ENCODE results near the gene NHLRC1. TPM values are rescaled to one million over a fixed set of nuclear protein-coding genes. Genes with fewer than 3 reads are reported as not detected.
"Not testable (repeated sequence)": the region's sequence is repeated elsewhere in the genome, so short reads cannot be mapped to it uniquely, and the experiment has no call there.

The NHLRC1 gene
- 2.9 TPM for total RNA-seq

DNA sequence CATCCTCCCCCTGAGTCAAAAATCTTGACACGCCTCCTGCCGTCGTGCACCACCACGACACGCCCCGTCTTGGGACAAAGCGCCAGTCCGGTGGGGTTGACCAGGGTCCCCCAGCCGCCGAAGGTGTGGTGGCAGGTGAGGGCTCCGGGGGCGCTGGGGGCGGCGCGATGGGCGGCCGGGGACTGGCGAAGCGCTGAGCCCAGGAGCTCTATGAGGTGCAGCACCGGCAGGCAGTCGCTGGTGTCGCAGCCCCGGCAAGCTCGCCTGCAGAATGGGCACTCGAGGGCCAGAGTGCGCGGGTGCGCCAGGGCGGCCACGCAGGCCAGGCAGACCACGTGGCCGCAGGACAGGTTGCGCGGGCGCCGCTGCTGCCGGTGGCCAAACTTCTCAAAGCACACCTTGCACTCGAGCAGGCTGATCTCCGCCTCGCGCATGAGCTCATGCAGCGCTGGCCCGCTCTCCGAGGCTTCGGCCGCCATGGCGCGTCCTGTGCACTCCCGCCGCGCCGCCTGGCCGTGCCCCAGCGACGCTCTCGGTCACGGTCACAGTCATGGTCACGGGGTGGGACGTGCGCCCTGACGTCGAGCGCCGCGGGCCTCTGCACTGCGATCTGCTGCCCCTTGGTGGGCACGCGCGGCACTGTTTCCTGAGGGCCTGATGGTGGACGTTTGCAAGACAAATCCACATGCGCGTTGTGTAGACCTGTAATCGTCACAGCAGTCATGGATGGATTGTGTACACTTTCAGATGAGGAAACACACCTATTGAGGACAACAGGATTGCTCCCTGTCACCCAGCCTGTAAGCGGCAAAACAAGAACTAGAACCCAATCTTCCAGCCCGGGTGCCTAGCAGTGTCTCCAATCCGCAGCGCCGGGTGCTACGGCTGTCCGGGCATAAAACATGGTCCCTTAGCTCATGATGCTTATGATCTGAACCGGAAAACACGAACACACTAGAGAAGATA, at the start of gene NHLRC1:
TSS of gene NHLRC1 (minus strand) at position 550 of the 966 bp plus-strand sequence. CDS start at position 479, 71 bp downstream.
- no peak for FAIRE-seq
- peak; percentile 80 to 82 for DNase-seq (ENCODE audit: low spot score in 2 of 2)

DNA sequence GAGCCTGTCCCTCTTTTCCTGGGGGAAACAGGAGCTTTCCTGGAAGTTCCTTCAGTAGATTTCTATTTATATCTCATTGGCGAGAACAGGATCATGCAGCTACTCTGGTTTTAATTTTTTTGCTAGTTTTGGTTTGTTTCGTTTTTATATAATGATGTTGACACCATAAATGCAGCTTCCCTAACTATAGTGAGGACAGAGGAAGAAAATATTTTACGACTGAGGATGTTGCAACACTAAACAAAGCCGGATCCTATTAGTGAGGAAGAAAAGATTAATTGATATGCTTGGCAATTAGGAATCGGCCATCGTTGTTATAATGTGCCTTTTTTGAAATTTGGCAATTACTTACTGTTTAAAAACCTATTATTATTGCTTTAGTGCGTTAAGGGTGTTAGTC, 49.4 kb upstream of the NHLRC1 start:
- FAIRE-seq = no peak
- no peak for DNase-seq (ENCODE audit: low spot score in 2 of 2)

DNA sequence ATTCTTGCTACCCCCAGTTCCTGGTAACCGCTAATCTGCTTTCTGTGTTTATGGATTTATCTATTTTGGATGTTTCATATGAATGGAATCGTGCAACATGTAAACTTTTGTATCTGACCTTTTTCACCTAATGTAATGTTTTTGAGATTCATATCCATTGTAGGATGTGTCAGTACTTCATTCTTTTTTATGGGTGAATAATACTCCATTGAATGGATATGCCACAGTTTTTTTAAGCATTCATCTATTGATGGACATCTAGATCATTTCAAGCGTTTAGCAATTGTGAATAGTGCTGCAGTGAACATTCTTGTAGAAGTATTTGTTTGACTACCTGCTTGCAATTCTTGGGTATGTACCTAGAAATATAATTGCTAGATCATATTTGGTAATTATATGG, 45.8 kb upstream of the NHLRC1 start:
- no peak for FAIRE-seq
- no peak for DNase-seq (ENCODE audit: low spot score in 2 of 2)

DNA sequence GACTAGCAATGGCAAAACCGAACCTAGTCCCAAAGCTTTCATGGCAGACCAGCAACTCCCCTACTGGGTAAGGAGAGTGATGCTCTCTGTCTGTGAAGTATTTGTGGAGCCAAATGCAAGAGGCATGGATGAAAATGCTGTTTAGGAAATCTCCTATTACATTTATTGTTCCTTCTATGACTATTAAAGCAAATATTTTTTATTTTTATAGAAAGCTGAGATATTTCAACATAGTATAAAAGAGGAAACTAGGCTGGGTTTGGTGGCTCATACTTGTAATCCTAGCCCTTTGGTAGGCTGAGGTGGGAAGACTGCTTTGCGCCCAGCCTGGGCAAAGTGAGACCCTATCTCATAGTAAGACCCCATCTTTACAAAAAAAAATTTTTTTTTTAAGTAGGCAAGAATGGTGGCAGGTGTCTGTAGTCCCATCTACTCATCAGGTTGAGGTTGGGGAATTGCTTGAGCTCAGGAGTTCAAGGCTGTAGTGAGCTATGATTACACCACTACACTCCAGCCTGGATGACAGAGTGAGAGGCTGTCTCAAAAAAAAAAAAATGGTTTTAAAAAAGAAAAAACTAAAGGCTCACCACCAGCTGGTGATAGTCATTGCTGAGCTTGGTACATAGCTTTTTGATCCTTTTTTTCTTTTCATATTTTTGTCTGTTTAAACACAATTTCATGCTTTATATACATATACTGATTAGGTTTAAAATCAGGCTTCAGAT, 44.0 kb upstream of the NHLRC1 start:
- FAIRE-seq (no peak), DNase-seq (ENCODE audit: low spot score in 2 of 2) (no peak)

DNA sequence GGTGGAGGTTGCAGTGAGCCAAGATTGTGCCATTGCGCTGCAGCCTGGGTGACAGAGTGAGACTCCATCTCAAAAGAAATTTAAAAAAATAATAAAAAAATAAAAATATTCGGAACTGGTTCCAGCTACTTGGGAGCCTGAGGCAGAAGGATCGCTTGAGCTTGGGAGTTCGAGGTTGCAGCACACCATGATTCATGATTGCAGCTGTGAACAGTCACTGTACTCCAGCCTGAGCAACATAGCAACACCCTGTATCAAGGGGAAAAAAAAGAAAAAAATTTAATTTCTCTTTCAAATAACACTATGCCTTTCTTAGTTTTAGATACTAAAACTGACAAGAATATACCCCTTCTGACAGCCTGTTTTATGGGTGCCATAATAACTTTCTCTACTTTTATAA, 43.3 kb upstream of the NHLRC1 start:
- DNase-seq (ENCODE audit: low spot score in 2 of 2) = no peak
- no peak for FAIRE-seq

DNA sequence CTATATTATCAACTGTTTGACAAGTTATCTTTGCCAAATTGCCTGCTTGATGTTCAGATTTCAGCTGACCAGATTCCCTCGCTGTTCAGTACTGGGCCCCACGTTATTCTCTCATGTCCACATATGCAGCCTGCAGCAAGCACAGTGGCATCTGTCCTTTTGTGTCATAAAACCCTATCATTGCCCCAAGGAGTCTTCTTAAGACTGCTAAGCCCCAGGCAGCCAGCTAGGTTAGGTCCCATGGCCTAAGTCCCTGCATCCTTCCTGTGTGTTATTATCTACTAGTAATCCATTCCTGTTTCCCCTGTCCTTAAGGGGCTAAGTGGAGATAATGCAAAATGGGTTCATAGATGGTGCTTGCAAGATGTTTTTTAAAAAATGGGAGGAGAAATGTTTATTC, 39.9 kb upstream of the NHLRC1 start:
- DNase-seq (ENCODE audit: low spot score in 2 of 2) = no peak
- no peak for FAIRE-seq

DNA sequence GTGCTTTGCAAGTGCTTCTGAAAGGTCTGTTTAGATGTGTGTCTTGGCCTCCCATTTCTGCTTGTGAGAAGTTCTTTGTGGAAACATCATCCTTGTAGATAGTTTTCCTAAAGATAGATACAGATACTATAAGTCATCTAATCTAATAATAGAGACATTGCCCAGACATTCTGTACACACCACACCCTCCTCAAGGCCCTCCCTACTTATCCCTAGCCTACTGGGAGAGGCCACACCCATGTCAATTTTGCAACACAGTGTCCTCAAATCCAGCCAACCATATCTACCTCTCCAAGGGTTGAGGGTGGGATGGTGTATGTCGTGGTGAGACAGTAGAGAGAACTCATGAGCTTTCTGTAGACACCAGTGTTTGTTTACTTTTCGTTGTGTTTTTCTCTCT, 39.0 kb upstream of the NHLRC1 start:
- no peak for DNase-seq (ENCODE audit: low spot score in 2 of 2)
- FAIRE-seq = no peak

DNA sequence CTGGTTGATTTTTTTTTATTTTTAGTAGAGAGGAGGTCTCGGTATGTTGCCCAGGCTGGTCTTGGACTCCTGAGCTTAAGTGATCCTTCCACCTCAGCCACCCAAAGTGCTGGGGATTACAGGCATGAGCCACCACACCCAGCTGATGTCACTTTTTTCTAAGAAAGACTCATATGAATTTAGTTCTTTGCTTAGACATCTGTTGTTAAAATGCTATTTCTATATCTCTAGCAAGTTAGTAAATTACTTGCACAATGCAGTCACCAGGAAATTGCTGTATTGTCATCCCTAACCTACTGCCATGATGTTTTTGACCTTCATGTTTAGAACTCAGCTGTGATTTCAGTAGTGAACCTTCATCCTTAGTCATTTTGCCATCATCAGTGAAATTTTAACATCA, 38.4 kb upstream of the NHLRC1 start:
- FAIRE-seq = no peak
- DNase-seq (ENCODE audit: low spot score in 2 of 2) = no peak

DNA sequence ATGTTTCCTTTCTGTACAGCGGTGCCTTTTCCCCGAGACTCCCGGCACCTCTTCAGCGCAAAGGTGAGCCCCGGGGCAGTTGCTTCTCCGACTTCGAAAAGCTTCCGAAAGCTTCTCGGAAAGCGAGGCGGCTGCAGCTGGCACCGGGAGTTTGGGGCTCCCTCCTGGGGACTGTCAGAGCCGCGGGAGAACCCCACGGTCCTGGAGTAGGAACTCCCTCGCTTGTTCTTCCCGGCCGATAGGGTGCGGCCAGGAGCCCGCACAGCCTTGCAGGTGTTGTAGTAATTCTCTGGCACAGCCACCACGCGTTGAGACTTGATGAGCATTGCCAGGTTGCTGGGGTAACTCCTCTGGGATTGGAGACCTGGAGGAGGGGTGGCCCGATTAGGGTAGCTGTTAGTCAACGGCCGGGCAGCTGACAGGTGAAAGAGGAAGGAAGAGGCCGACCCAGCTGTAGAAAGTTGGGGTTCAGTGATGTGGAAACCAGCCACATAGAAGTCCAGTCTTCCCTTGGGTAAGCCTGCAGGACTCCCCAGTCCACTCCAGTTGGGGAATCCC, 33.5 kb upstream of the NHLRC1 start:
- DNase-seq (ENCODE audit: low spot score in 2 of 2) = peak in 1 of 2 donors; percentile 26
- no peak for FAIRE-seq

DNA sequence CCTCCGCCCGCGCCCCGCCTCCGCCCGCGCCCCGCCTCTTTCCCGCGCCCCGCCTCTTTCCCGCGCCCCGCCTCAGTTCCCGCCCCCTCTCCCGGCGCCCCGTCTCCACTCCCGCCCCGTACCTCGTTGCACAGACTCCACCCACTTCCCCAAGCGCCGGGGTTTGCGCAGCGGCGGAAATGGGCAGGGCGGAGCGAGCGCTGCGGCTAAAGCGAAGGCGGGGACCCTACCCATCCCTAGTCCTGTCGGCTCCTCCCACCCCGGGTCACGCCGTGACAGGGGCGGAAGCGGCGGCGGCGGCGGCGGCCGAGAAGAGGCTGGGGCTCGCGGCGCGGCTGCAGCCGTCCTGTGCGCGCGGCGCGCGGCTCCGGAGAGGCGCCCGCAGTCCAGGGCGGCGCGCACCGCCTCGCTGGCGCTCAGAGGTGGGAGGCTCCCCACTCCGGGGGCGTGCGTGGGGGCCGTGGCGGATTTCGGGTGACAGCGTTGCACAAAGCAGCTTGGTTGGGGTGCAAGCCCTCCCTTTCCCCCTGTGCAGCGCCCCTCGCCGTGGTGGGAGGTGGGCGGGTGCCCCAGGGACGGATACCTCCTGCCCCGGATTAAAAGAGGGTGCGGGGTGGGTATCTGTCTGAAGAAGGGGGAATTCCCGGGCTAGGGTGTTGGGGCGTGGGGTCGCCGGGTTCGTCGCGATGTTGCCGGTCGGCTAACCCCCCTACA, 32.8 kb upstream of the NHLRC1 start, which contains the start of gene KDM1B:
TSS of gene KDM1B (plus strand) at position 273 of the 714 bp plus-strand sequence. CDS start 4,474 bp downstream, outside the sequence.
- DNase-seq (ENCODE audit: low spot score in 2 of 2) (peak; percentile 98 to 99), FAIRE-seq (no peak)

DNA sequence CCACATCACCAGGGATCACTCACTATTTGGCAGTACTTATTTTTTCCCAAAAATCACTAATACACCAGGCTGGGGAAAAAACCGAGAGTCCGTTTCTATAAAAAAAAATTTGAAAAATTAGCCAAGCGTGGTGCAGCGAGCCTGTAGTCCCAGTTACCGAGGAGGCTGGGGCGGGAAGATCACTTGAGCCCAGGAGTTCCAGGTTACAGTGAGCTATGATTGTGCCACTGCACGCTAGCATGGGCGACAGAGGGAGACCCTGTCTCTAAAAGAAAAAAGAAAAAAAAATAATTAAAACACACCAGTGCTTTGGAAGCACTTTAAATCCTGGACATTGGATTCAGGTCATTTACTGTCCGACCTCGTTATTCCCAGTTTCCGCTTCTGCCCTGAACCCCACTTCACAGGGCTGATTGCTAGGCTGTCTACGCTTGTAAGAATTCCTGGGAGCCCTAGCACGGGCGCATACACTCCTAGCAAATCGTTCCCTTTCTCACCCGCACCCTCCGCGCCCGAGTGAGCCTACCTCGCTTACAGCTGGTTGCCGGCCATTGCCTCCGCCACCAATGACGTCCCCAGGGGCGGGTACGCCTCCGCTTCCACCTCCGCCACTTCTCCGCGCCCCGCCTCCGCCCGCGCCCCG, 32.2 kb upstream of the NHLRC1 start, which contains the start of gene TPMT:
TSS of gene TPMT (minus strand) at position 571 of the 643 bp plus-strand sequence. CDS start 5,950 bp downstream, outside the sequence.
- DNase-seq (ENCODE audit: low spot score in 2 of 2) (no peak), FAIRE-seq (no peak)

DNA sequence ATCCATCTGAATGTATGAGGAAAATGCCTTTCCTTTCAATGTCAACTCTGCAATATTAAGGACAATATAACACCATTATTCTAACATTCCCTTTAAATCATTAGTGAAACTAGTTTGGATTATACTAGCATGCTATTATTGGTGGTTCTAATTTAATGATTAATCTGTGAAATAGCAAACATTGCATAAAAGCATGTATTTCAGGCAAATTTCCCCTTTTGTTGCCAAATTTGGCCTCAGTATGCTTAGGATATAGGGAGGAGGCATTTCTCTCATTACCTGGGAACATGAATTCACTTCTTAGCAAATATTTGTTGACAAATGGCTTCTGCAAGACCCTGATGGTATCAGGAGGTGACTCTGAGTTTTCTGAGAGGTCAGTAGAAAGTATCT, 30.8 kb upstream of the NHLRC1 start:
- FAIRE-seq = no peak
- DNase-seq (ENCODE audit: low spot score in 2 of 2) = no peak

DNA sequence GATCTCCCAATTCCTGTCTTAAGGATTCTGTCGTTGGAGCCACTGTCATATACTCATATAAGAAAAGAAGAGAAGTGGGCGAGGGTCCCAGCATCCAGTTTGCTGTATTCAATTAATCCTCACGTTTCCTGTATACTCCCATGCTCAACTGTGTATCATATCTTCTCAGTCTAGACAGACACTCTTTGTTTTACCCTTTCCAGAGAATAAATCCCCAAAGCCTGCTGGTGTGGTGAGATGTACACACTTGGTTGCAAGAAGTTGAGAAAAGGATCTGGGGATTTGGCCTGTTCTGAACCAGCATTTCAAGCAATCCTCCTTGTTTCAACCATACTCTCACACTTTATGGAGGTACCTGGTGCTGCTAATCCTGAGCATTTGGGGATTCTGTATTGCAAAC, 29.3 kb upstream of the NHLRC1 start:
- FAIRE-seq (no peak), DNase-seq (ENCODE audit: low spot score in 2 of 2) (no peak)

DNA sequence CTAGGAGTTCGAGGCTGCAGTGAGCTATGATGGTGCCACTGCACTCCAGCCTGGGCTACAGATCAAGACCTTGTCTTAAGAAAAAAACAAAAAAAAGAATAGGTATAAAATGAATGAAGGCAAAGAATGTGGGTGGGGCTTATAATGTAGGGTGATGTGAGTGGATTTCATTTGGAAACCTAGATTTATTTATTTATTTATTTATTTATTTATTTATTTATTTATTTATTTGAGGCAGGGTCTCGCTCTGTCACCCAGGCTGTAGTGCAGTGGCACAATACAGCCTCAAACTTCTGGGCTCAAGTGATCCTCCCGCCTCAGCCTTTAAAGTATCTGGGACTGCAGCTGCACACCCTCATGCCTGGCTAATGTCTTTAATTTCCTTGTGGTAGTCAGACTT, 28.9 kb upstream of the NHLRC1 start:
- not testable (repeated sequence) for DNase-seq (ENCODE audit: low spot score in 2 of 2); FAIRE-seq

DNA sequence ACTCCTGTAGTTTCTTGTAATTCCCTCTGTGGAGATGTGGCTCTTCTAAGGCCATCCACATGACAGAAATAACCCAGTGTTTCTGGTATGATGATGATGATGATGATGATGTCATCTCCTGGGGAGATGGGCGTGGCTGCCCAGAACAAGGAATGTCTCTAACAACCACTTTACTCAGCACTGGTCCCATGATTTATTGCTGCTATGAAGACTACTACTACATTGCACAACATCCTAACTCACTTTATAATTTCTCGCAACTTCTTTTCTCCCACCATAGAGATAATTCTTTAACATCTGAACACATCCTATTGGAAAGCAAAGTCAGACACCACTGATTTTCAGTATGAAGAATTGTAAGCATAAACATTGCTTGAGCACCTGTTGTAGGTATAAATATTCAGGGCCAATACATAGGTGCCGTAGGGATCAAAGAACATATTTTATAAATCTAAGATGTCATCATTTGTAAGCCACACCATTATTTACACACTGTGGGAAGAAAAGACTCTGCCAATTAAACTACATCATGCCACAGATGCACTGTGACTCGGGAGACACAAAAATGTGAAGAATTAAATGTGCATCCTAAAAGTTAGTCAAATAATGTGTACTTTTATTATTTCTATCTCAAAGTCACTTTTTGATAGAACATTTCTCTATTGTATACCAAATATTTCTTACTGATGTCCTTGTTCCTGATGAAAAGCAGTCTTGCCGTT, 26.0 kb upstream of the NHLRC1 start:
- DNase-seq (ENCODE audit: low spot score in 2 of 2) (no peak), FAIRE-seq (no peak)

DNA sequence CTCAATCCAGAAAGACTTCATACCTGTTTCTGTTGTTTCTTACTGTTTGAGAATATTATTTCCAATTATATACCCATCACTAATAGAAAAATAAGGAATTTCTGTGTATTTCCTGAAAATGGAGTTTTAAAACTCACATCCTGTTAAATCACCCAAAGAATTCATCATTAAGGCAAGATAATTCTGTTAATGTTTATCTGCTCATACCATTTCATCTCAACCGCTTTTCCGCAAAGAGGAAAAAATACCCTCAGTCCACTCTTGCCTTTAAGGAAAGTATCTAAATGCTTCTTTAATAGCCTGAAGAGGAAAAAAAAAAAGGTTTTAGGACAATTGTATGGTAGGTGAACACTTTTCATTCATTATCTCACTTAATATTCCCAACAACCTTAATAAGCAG, 25.1 kb upstream of the NHLRC1 start:
- no peak for FAIRE-seq
- no peak for DNase-seq (ENCODE audit: low spot score in 2 of 2)

DNA sequence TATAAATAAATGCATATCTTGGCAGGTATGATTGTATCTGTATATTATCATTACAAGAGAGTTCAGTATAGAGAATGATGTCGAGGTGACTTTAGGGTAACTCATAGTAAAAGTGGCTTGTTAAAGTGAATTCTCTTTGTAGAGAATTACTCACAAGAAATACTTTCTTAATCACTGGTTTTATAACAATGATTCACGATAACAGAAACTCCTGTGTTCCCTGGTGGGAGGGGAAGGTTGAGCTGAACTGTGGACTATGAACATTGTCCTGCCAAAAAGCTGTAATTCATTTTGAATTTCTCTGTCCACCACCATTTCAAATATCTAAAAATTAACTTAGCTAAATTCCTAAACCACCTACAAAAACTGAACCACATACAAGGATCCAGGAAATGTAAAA, 24.7 kb upstream of the NHLRC1 start:
- no peak for DNase-seq (ENCODE audit: low spot score in 2 of 2)
- no peak for FAIRE-seq

DNA sequence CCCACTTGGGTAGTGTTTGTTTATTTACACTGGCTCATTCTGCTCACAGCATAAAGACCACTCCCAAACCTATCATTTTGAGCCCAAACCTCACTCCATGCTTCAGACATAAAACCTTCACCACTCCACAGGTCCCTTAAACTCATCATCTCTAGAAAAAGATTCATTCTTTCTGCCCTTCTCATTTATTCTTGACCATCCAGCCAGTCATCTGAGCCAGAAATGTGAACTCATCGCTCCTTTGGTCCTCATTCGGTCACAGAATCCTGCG, 20.0 kb upstream of the NHLRC1 start:
- DNase-seq (ENCODE audit: low spot score in 2 of 2) = no peak
- no peak for FAIRE-seq

DNA sequence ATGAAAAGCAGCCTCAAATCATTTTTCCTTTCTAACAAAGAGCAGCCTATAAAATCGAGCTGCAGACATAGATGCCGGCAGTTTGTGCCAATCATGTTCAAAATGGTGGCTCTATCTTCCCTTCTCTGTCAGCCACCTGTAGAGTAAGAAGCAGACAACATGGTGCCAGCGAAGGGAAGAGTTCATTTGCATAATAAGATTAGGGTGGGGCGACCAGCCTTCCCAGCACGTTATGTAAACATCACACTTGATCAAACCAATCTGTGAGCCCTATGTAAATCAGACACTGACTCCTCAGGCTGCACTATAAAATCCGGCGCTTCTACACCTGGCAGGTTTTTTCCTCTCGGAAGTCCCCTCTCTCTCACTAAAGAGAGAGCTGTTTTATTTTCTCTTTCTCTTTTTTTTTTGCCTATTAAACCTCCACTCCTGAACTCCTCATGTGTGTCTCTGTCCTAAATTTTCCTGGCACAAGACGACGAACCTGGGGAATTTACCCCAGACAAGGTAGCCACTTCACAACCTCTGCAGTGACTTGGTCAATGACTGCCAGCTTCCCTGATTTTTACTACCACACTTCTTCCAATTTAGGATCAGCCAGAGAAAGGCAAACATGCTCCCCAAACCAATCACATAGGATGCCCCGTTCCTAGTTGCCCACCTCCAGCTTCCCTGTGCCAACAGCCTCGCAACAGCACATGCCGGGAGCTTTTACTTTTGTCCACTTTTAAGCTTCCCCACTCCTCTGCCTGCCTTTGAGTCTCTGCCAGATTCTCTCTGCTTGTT, 19.5 kb upstream of the NHLRC1 start:
- no peak for FAIRE-seq
- DNase-seq (ENCODE audit: low spot score in 2 of 2) = no peak
